ENCODE results near the gene CAMK2G.
"Not testable (repeated sequence)": the region's sequence is repeated elsewhere in the genome, so short reads cannot be mapped to it uniquely, and the experiment has no call there.

Gene CAMK2G

GRCh38 chr10:73807471-73807870 lies 66.9 kb downstream of the CAMK2G start:
- no peak for DNase-seq

GRCh38 chr10:73806176-73806950 lies 68.0 kb downstream of the CAMK2G start:
- DNase-seq, result no peak

GRCh38 chr10:73803680-73804286 lies 70.6 kb downstream of the CAMK2G start:
- DNase-seq, result no peak

GRCh38 chr10:73802276-73802991 lies 71.9 kb downstream of the CAMK2G start:
- DNase-seq, result no peak

- no peak for DNase-seq
These were observed 73.1 kb downstream of the CAMK2G start for GRCh38 chr10:73801253-73801590.

GRCh38 chr10:73800560-73801252 lies 73.6 kb downstream of the CAMK2G start:
- DNase-seq, result no peak

- DNase-seq, result no peak
These were observed 74.3 kb downstream of the CAMK2G start for GRCh38 chr10:73799899-73800559.

- DNase-seq, result no peak
These were observed 75.3 kb downstream of the CAMK2G start for GRCh38 chr10:73798927-73799560.

GRCh38 chr10:73798087-73798486 lies 76.3 kb downstream of the CAMK2G start:
- no peak for DNase-seq

GRCh38 chr10:73797324-73798025 lies 76.9 kb downstream of the CAMK2G start:
- DNase-seq, result no peak

- no peak for DNase-seq
These were observed 77.6 kb downstream of the CAMK2G start for GRCh38 chr10:73796766-73797165.

- not testable (repeated sequence) for DNase-seq
These were observed 78.3 kb downstream of the CAMK2G start for GRCh38 chr10:73796035-73796434.

GRCh38 chr10:73795491-73795890 lies 78.9 kb downstream of the CAMK2G start:
- not testable (repeated sequence) for DNase-seq

GRCh38 chr10:73793456-73793855 lies 80.9 kb downstream of the CAMK2G start:
- DNase-seq, result no peak

- DNase-seq, result no peak
These were observed 82.4 kb downstream of the CAMK2G start for GRCh38 chr10:73791871-73792400.

- no peak for DNase-seq
These were observed 83.3 kb downstream of the CAMK2G start for GRCh38 chr10:73790886-73791625.

GRCh38 chr10:73789659-73790055 lies 84.7 kb downstream of the CAMK2G start:
- no peak for DNase-seq

- DNase-seq, result no peak
These were observed 85.3 kb downstream of the CAMK2G start for GRCh38 chr10:73788864-73789658.

- DNase-seq, result not testable (repeated sequence)
These were observed 87.1 kb downstream of the CAMK2G start for GRCh38 chr10:73787031-73787800.

All from fibroblast of skin of right quadriceps (primary cell).